GM04504 (cell line): Measurements from ENCODE around the gene SCARB1.
"Not testable (repeated sequence)": the region's sequence is repeated elsewhere in the genome, so short reads cannot be mapped to it uniquely, and the experiment has no call there.

ENCODE experiments used
- DNase-seq: peaks from one replicate; pipeline ENCODE4 v3.0.0-alpha.2; 2012; ENCODE audit warnings: low read depth

Gene SCARB1

DNA sequence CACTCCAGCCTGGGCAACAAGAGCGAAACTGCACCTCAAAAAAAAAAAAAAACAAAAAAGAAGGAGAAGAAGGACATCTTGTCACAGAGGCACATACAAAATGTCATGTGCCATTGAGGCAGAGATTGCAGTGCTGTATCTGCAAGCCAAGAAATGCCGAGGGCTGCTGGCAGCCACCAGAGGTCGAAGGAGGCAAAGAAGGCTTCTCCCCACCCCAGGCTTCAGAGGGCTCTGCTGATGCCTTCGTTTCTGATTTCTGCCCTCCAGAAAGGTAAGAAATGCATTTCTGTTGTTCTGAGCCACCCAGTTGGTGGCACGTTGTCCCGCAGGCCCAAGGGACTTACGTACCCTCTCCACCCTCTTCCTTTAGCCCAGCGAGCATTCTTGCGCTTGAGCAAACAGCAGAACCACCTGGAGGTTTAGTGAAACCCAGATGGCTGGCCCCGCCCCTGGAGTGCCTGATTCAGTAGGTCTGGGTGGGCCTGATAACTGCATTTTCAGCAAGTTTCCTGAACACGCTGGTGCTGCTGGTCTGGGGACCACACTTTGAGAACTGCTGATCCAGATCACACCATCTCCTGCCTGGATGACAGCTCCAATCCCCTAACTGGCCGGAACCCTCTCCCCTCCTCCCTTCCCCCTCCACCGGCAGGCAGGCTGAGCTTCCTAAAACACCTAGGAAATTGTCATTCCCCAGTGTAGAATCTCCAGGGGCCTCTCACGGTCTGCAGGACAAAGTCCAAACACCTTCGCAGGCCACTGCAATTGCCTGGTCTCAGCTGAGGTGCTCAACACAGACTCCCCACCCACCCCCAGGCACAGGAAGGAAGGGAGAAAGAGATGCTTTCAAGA, 21.1 kb upstream of the SCARB1 start:
- DNase-seq = no peak

DNA sequence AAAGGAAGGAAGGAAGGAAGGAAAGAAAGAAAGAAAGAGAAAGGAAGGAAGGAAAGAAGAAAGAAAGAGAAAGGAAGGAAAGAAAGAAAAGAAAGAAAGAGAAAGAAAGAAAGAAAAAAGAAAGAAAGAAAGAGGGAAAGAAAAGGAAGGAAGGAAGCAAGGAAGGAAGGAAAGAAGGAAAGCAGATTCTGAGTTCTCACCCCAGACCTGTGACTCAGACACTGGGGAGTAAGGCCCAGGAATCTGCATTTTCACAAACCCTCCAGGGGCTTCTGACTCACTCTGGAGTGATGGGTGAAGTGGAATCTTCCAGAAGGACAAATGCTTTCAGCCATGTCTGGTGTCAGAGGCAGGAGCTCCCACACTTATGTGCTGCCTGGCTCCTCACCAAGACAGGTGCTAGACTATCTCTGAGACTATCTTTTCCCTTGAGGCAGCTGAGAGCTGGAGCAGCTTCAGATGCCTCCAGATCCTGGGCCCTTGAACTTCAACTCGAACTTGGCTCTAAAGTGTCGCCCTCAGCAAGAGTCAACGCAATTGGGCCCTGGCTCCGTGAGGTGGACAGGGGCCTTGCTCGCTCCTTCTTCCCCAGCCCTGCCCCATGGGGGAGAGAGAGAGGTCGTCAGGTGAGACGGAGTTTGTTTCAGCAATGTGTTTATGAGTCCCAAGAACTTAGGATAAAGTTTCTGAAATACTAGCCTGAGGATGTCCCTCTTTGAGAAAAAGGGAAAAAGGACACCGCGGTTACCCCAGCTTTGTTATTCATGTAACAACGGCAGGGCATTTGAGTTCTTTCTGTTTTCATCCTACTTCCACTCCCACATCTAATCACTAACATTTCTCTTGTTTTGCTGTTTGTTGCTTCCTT, 19.8 kb upstream of the SCARB1 start:
- no peak for DNase-seq

DNA sequence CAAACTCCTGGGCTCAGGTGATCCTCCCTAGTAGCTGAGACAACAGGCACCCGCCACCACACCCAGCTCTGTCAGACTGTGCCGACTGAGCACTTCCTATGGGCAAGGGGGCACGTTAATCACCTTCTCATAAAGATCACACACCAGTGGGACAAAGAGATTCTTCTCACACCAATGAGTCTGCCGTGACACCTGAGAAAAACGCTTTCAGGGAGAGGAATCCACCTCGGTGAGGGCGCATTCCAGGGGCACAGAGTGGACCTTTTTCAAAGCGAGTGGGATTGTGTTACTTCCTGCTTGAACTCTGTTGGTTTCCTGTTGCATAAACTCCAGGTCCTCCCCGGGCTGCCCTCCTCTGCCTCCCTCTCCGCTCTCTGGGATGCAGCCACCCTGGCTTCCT, 17.5 kb upstream of the SCARB1 start:
- DNase-seq = no peak

DNA sequence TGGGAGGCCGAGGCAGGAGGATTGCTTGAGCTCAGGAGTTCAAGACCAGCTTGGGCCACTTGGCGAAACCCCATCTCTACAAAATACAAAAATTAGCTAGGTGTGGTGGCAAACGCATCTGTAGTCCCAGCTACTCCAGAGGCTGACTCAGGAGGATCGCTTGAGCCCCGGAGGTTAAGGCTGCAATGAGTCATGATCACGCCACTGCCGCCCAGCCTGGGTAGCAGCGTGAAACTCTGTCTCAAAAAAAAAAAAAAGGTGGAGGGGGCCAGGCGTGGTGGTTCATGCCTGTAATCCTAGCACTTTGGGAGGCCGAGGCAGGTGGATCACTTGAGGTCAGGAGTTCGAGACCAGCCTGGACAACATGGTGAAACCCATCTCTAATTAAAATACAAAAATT, 16.7 kb upstream of the SCARB1 start:
- not testable (repeated sequence) for DNase-seq

GRCh38 chr12:124878795-124879516, 15.3 kb upstream of the SCARB1 start:
- no peak for DNase-seq

GRCh38 chr12:124877423-124877822, 13.8 kb upstream of the SCARB1 start:
- DNase-seq = no peak

DNA sequence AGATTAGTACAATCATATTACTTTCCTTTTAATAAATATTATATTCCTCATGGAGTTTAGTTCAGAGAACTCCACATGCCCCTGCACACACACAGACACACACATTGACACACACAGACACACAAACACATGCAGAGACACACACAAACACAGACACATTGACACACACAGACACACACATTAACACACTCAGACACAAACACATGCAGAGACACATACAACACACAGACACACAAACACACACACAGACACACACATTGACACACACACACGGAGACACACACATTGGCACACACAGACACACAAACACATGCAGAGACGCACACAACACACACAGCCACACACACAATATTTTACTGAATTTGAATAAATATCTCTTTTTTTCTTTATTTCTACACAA, 12.5 kb upstream of the SCARB1 start:
- DNase-seq = no peak

GRCh38 chr12:124875803-124876132, 12.1 kb upstream of the SCARB1 start:
- no peak for DNase-seq

DNA sequence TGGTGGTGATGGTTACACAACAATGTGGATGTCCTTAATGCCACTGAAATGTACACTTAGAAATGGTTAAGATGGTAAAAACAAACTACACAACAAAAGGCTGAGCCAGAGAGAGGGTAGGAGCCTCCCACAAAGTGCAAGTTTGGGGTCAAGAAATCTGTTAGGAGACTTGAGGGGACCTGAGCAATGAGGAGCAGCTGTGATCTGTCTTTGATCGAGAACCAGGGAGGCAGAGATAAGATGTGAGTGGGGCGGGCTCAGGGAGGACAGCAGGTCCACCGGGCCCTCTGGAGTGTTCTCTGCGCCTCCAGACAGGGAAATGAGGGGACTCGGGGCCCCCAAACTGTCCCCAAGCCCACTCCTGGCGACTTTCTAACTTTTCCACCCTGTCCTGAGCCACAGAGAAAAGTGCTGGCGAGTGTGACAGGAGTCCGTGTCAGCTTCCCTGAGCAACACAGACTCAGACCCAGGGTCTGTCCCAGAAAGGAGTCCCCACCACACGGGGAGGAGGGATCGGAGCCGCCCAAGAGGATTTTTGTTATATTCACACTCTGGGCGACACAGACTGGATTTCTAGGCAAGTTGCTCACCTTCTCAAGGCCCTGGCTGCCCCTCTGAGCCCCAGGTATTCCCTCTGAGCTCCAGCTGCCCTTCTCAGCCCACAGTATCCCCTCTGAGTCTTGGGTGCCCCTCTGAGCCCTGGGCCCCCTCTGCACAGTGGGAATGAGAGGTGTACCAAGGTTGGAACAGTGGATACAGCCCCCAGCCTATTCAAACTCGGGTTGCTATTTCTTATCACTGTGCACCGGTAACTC, 11.5 kb upstream of the SCARB1 start:
- DNase-seq = no peak

GRCh38 chr12:124874188-124874587, 10.5 kb upstream of the SCARB1 start:
- no peak for DNase-seq

DNA sequence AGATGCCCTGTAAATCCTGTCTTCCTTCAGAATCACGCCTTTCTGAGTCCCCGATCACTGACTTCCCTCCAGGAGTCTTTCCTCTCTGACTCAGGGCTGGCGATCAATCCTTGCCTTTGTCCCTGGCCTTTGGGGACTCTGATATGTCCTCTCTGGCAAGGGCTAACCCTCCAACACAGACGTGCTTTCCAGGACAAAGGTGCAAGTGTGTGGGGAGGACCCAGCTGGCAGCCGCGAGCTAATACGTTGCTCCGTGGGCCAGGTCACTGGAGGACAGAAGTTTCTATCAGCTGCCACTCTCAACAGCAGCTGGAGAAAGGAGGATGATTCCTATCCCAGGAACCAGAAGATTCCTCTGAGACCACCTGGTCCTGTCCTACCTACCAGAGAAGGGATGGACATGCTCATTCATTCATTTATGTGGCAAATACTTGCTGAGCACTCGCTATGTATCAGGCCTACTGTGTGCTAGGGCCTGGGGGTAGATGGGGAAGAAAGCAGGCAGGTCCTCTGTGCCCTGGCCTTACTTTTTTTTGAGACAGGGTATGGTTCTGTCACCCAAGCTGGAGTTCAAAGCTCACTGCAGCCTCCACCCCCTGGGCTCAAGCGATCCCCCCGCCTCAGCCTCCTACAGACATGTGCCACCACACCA, 8.5 kb upstream of the SCARB1 start:
- no peak for DNase-seq

- DNase-seq = no peak
Observed at GRCh38 chr12:124871297-124871696, 7.6 kb upstream of the SCARB1 start.

- DNase-seq = no peak
Observed at GRCh38 chr12:124870515-124870914, 6.9 kb upstream of the SCARB1 start.

DNA sequence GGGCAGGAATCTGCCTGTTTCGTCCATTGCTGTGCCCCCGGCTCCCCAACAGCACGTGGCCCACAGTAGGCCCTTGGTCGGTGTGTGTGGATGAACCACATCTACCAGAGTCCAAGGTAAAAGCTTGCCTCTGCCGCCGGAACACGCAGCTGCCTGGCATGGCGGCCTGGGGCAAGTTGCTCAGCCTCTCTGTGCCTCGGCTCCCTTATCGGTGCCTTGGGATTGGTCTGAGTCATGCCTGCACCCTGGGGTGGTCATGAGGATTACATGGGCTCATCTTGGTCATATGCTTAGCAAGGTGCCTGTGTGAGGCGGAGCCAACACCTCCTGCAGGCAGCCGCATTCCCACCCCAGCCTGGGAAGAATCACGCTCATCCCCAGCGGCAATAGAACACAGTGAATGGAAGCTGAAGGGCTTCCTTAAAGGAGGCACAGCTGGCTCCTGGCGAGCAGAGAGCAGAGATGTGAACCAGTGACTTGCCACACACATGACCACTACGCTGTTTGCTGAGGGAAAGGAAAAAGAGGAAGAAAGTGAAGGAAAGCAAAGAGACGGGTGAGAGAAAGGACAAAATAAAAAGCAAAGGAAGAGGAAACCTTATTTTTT, 5.5 kb upstream of the SCARB1 start:
- DNase-seq = no peak

GRCh38 chr12:124868252-124869058, 4.8 kb upstream of the SCARB1 start:
- no peak for DNase-seq

DNA sequence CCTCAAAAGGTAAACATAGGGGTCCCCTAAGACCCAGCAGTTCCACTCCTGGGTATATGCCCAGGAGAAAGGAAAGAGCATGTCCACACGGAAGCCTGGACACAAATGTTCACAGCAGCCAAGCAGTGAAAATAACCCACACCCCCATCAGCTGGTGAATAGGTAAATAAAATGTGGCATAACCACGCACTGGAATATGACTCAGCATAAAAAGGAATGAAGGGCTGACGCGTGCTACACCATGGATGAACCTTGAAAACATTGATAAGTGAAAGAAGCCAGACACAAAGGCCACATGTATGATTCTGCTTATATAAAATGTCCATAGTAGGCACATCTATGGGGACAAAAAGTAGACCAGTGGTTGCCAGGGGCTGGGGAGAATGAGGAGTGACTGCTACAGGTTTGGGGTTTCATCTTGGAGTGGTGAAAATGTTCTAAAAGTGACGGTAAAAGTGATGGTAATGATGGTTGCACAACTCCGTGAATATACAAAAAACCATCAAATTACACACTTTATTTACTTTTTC, 3.8 kb upstream of the SCARB1 start:
- no peak for DNase-seq

GRCh38 chr12:124866883-124867400, 3.3 kb upstream of the SCARB1 start:
- no peak for DNase-seq

DNA sequence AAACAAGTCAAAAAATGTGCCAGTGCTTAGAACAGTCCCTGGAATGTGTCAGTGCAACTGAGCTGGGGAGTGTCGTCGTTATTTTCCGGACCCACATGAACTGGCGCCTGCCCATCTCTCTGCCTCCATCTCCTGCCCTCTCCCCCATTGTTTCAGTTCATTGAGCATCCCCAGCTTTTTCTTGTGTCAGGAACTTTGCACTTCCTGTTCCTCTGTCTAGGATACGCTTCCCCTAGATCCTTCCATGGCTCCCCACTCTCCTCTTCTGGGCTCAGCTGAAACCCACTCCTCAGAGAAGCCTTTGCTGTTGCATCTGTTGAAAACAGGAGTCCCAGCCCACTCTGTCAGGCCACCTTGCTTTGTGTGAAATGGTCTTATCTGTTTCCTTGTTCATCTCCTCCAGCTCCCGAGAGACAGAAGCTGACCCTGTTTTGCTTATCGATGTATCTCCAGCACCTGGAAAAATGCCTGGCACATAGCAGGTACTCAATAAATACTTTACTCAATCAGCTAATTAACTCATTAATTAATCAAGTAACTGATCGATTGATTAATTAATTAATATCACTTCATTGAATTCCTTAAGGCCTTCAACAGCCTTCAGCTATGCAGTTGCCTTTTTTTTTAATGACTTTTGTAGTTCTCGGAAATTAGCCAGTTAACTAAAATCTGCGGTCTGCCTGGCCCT, 2.7 kb upstream of the SCARB1 start:
- no peak for DNase-seq

GRCh38 chr12:124865728-124866127, 2.1 kb upstream of the SCARB1 start:
- DNase-seq = no peak
